Thyroid gland (tissue), 4 donors: ENCODE results near the gene KRT15.

Source experiments
- POLR2A ChIP-seq, 2 donors: fragments of 450-650 bp; IDR thresholded peaks; one replicate each; pipeline ENCODE4 v1.6.1; 2017; ENCODE audit warnings: antibody characterized with exemption in 2 of 2, mild to moderate bottlenecking in 2 of 2, moderate library complexity in 1 of 2
- TF ChIP-seq, protein P1 (sequence below), 6 experiments: fragments of 200-600 bp in 3 of 6; fragments of 450-650 bp in 3 of 6; sonication (generic) in 3 of 6; IDR thresholded peaks; one replicate each; pipeline ENCODE4 v1.5.1; 2016 to 2019; ENCODE audit warnings: antibody characterized with exemption in 6 of 6, mild to moderate bottlenecking in 2 of 6, inconsistent platforms in 1 of 6, moderate library complexity in 1 of 6

DNA sequence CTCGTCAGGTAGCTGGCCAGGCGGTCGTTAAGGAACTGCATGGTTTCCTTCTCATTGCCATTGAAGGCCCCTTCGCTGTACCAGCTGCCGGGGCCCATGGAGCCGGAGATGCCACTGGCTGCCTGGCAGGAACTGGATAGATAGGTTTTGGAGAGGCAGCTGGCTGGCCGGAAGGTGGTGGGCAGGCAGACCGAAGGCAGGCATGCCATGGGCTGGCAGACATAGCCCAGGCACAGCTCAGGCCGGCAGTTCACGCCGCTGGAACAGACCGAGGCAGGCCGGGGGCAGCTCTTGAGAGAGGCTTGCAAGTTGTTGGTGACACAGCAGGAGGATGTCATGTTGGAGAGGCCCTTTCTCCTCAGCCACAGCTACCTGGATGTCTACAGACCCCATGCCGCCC lies 51.7 kb downstream of the KRT15 start, which contains the start of gene KRT32:
- TF ChIP-seq, protein P1, sequence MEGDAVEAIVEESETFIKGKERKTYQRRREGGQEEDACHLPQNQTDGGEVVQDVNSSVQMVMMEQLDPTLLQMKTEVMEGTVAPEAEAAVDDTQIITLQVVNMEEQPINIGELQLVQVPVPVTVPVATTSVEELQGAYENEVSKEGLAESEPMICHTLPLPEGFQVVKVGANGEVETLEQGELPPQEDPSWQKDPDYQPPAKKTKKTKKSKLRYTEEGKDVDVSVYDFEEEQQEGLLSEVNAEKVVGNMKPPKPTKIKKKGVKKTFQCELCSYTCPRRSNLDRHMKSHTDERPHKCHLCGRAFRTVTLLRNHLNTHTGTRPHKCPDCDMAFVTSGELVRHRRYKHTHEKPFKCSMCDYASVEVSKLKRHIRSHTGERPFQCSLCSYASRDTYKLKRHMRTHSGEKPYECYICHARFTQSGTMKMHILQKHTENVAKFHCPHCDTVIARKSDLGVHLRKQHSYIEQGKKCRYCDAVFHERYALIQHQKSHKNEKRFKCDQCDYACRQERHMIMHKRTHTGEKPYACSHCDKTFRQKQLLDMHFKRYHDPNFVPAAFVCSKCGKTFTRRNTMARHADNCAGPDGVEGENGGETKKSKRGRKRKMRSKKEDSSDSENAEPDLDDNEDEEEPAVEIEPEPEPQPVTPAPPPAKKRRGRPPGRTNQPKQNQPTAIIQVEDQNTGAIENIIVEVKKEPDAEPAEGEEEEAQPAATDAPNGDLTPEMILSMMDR (IDR thresholded peaks at IDR 0.05), result no peak
- TF ChIP-seq POLR2A (IDR thresholded peaks at IDR 0.05), result no peak
